ENCODE results near the gene SGSM1.

DNA sequence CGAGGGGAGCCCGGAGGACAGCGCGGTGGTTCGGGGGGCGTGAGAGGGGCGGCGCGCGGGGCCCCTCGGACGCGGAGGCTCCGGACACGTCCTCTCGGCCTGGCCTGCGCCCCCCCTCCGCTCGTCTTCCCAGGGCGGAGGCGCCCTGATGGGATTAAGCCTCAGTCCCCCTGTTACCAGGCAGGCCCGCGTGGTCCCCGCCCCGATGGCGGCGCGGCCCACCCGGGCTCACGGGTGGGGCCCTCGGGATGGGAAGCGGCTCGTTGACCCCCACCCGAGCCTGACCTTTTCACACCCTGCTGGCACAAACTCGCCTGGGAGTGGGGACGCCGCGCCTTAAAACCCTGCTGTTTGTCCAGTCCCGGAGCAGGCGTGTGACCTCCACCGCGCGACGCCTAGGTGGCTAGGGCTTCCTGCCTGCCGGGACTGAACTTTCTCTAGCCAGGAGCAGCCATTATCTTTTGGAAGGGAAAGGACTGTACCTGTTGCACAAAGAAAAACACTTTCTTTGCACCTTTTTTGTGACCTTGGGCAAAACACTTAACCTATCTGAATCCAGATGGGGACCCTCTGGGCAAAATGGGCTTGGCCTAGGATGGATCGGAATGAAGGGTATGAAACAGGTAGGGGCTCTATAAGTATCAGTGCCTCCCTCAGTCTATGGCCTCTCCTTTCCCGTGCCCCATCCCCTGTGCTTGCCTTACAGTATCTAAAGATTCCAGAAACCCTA is 147.5 kb downstream of the SGSM1 start:
- TF ChIP-seq CTCF (IDR thresholded peaks at IDR 0.05) (no peak), POLR2A (IDR thresholded peaks at IDR 0.05; ENCODE audit: low read depth) (no peak), EP300 (IDR thresholded peaks at IDR 0.05) (no peak)
